ENCODE data around the gene DCP1B.

The DCP1B gene

DNA sequence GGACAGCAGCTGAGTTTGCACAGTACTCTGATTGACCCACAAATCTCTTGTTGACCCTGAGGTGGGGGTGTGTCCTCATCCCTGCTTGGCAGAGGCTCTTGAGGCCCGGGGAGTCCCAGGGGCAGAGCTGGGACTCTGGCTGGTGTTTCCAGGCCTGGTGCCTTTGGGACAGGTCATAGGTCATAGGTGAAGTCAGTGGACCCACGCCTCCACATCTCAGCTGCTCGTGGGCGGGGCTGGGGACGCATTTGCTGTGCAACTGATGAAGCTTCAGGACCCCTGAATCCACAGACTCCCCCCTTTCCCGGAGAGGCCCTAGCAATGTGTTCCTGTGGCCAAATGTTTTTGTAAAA lies 85.4 kb downstream of the DCP1B start:
- no peak for DNase-seq (ENCODE audit: low spot score)

DNA sequence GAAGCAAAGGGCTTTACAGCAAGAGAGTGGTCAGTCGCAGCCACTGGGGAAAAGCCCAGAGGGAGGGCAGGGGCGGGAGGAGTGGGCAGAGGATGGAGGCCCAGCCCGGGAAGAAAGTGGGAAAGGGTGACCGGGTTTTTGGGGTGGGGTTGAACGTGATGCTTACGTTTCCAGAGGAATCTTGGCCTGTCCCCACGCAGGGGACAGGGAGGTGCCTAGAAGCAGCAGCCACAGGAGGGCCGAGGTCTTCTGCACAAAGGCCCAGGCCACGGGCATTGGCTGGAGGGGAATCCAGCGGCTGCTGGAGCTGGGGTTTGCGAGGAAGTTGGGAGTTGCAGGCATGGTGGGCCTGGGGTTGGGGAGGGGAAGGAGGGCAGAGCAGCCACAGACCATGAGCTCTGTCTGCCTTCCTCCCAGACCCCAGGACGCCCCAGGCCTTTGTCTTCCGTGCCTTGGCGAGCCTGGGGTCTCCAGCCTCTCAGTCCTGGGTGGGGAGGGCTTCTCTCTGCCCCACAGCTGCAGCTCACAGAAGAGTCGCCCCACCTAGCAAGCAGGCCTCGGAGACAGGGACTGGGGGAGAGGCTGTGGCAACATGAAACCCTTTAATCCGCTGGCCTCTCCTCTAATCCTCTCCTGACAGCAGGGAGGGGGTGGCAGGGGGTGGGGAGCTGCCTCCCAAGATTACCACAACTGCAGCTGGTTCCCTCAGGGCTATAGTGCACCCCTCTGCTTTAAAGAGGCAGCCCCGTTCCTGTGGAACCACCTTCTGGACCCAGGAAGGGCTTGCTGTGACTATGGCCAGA lies 86.0 kb downstream of the DCP1B start, which contains the start of gene CACNA2D4:
TSS of gene CACNA2D4 (minus strand) at position 572 of the 803 bp plus-strand sequence. CDS start at position 393, 179 bp downstream.
- DNase-seq (ENCODE audit: low spot score) = no peak

DNA sequence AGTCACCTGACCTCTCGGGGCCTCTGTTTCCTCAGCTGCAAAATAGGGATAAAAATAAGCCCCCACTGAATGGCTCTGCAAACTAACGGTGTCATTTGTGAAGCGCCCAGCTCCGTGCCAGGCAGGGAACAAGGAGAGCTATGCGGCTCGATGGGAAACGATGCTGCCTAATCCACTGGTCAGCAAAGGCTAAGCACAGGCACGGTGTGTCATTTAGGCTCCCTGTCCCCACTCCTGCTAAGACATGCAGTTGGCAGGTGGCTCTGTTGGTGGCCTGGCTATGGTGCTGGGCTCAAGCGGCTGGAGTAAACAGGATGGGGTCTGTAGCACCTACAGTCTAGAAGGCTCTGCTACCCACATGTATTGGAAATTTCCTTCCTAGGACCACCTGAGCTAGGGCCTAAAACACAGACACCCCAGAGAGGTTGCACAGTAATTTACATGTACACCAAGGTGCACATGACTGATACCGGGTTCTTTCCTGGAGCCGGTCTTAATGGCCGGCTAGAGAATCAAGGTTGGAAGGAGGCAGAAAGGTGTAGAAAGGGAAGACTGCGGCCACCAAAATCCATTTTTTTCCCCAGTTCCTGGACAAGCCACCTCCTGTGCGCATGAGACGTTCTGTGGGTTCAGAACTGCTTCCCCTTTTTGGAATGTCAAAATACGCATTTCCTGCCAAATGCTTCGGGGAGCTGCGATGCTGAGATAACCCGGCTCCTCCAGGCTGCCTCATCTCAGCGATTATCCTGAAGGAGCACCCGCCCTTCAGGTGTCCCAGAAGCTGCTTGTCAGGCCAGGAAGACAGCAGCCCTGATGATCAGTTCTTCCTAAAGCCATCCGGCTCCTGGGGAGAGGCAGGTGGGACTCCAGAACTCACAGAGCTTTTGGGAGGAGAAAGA lies 86.8 kb downstream of the DCP1B start:
- no peak for DNase-seq (ENCODE audit: low spot score)

DNA sequence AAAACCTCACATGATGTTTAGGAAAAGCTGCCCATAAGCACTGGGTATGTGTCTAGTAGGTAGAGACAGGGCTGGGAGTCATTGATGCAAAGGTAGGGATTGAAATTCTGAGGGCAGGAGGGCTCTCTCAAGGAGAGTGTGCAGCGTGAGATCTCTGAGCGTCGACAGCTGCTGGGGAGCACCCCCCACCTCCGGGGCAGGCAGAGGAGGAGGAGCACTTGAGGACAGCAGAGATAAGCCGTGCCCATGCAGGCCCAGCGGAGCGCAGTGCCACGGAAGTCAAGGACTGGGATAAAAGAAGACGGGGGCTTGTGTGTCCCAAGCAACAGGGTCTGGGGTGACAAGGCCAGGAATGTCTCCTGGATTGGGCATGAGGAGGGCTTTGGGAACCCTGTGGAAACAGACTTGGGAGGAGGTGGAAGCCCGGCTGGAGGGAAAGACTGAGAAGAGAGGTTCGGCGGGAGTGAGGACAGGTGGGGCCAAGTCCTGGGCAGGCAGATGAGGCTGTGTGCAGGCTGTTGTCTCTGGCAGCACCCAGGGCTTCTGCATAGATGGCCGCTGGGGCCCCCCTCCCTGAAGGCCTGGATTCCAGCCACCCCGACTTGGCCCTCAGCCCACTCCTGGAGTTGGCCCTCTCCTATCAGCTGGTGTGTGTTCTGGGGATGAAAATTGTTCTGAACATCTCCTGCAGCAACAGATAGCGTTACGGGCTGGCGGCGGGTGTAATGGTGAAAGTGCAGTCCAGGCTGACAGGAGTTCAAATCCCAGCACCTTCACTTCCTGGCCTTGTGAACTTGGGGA lies 87.7 kb downstream of the DCP1B start:
- no peak for DNase-seq (ENCODE audit: low spot score)

DNA sequence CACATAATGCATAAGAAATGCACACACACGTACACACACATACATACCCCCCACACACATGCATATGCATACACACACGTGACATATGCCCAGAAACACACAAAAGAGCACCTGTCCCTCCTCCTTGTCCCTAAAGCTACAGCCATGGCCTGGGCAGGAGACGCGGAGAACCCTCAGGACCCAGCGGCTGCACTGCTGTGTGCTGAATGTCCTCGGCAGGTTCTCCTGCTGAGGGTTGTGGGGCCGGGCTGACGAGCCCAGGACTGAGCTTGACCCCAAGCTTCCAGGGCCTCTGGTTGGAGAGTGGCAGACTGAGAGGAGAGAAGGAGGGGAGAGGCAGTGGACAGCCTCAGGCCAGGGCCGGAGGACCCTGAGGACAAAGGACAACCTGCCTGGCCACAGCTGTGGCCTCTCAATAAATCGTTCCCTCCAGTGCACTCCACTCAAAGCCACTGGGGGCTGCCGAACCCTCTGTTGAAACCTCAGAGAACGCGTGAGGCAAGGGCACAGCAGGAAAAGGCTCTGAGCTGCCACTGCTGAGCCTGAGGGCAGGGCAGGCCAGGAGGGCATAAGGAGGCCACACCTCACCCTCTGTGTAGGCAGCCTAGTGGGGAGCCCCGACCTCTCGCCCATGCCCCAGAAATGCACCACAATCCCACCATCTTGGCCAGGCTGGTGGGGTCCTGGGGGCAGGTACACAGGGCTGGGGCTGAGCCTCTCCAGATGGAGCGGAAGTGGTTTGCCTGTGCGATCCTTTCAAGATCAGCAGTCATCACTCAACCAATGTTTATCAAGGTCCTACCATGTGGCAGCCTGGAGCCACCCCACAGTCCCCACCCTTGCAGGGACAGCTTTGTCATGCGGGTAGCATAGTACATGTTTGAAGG lies 88.9 kb downstream of the DCP1B start:
- peak; percentile 30 for DNase-seq (ENCODE audit: low spot score)

DNA sequence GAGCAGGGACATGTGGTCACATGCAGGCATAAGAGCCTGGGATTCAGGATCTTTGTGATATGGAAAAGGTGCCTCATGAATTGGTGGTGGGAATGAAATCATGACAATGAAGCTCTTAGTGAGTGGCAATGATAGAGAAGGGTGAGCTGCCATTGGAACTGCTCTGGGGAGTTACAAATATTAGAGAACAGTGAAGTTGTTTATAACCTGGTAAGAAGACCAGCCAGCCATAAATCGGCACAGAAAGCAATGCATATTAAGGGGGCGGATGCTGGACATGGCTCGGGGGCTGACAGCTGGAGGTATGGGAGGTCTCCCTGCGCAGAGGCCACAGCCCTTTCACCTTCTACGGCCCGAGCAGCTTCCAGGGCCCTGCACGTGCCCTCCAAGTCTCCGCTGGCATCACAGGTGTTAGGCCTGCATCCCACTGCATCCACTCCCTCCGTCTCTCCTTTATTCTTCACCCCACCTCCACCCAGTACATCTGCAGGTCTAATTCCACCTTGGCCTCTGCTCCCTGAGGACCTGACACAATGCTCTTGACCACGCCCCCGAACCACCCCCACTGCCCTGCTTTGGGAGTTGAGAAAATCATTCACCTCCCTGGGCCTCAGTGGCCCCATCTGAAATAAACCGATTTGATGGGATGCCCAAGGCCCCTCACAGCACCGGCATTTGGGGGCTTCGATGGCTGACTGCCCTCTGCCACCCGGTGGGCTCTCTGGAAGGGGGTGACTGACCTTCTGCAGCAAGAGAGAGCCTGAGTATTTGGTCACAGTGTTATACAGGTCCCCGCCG lies 89.9 kb downstream of the DCP1B start:
- no peak for DNase-seq (ENCODE audit: low spot score)

DNA sequence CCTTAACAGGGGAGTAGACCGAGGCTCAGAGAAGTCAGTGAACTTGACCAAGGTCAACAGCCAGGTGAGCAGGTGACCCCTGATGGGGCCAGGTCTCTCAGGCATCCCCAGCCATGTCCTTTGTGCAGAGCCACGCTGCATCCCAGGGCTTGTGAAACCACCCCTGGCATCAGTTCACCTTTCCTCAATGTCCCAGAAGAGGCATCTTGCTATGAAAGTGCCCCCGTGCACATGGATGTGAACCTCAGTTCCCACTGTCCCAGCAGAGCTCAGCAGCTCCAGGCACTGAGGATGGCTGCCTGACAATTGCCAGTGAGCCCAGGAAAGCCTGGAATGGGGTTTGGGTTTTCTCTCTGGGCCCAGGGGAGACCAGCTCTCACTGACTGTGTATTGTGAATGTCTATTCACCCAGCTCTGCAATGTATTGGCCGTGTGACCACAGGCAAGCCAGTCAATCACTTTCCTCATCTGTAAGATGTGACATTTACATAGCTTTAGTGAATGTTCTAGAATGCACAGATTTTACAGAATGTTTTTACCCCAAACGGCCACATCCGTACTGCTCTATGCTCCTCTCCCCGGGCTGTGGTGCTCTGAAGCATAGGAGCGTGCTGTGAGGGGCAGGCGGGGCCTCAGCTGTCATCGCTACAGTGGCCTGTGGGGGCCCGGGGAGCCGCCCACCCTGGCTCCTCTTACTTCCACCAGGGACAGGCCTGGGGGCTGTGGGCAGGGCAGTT lies 90.7 kb downstream of the DCP1B start:
- DNase-seq (ENCODE audit: low spot score) = no peak

- no peak for DNase-seq (ENCODE audit: low spot score)
Observed at GRCh38 chr12:1912580-1913376, 91.5 kb downstream of the DCP1B start.

GRCh38 chr12:1911598-1912575 lies 92.4 kb downstream of the DCP1B start:
- DNase-seq (ENCODE audit: low spot score) = no peak

- DNase-seq (ENCODE audit: low spot score) = no peak
Observed at GRCh38 chr12:1910468-1910867, 93.8 kb downstream of the DCP1B start.

- no peak for DNase-seq (ENCODE audit: low spot score)
Observed at GRCh38 chr12:1908758-1909157, 95.5 kb downstream of the DCP1B start.

DNA sequence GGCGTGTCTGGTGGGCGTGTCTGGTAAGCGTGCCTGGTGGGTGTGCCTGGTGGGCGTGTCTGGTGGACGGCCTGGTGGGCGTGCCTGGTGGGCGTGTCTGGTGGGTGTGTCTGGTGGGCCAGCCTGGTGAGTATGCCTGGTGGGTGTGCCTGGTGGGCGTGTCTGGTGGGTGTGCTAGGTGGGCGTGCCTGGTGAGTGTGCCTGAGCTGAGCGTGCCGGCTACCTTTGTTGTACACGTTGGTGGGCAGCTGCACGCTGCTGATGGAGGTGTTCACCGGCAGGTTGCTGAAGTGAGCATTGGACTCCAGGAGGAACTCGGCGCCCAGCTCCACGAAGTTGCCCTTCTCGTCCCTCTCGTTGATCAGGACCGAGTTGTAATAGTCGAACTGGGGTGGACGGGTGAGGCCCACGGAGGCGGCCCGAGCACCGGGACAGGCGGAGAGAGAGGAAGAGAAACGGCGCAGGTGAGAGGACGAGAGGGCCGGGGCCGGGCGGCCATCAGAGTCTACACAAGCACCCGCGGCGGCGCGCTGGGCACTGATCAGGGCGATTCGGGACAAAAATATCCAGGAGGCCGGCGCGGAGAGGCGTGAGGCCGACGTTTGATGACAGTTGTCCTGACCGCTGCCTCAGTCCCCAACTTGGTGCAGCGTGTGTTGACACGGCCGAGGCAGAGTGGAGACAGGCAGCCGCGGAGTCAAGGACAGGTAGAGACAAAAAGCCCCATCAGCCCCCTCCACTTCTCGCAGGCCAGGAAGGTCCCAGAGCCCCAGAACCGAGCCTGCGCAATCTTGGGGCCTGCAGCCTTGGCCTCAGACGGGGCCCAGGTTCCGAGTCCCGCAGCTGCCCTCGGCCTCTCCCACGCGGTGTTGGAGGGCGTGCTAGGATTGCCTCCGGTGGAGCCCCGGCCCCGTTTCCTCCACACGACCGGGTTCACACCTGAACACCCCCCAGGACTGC lies 96.3 kb downstream of the DCP1B start:
- DNase-seq (ENCODE audit: low spot score) = no peak

DNA sequence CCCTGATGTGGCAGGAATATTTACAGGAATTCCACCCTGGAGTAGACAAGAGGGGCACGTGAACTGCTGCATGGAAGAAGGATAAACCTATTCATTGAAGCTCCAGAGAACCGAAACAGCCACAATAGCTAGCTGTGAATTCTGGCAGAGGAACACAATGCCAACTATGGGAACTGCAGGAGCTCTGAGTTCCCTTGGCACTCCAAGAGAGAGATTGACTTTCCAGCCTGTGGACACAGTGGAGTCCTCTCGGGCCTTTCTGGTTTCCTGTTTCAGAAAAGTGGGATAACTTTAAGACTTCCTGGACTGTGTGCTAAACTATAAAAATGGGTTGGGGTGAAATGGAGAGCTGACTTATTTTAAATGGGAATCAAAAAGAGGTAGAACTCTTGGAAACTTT lies 97.7 kb downstream of the DCP1B start:
- no peak for DNase-seq (ENCODE audit: low spot score)

DNA sequence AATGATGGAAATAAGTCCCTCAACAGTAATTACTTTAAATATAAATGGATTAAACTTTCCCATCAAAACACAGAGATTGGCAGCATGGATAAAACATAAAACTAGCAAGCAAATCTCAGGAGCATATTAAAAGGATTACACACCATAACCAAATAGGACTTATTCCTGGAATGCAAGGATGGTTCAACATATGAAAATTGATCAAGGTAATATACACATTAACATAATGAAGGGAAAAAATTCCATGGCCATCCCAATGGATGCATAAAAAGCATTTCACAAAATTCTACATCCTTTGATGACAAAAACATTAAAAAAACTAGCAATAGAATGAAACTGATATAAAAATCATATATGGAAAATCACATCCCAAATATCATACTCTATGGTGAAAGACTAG lies 99.4 kb downstream of the DCP1B start:
- DNase-seq (ENCODE audit: low spot score) = no peak

- DNase-seq (ENCODE audit: low spot score) = no peak
Observed at GRCh38 chr12:1896964-1897363, 107.3 kb downstream of the DCP1B start.
